ENCODE measurements around the gene MYO3B.
"Not testable (repeated sequence)": the region's sequence is repeated elsewhere in the genome, so short reads cannot be mapped to it uniquely, and the experiment has no call there.

The MYO3B gene

DNA sequence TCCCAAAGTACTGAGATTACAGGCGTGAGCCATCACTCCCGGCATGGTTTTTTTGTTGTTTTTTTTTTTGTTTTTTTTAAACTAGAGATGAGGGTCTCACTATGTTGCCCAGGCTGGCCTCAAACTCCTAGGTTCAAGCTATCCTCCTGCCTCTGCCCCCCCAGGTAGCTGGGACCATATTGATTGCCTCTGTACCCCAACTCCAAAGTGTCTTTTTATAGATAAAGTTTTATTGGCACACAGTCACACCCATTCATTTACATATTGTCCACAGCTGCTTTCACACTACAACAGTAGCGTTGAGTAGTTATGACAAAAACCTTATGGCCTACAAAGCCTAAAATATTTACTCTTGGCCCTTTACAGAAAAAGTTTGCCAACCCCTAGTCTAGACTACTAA, 492.0 kb downstream of the MYO3B start:
- no peak overlapping the region for H3K18ac ChIP-seq (ENCODE audit: low read length)
- H4K91ac ChIP-seq (ENCODE audit: low read depth, low read length) = no peak overlapping the region
- H3K4me3 ChIP-seq (ENCODE audit: low read depth, low read length) = no peak overlapping the region
- no peaks in the 10 kb centered on the region for H3K9me3 ChIP-seq (ENCODE audit: insufficient read depth, low read depth, low read length)
- H3K36me3 ChIP-seq (ENCODE audit: control insufficient read depth in 1 of 2, insufficient read depth in 2 of 2, low read length in 2 of 2) = no peaks in the 10 kb centered on the region
- no peak overlapping the region for H3K27ac ChIP-seq (ENCODE audit: low read depth, low read length)
- no peaks in the 10 kb centered on the region for H3K79me2 ChIP-seq (ENCODE audit: control insufficient read depth, insufficient read depth, low read length, poor library complexity)
- no peak overlapping the region for H2AFZ ChIP-seq (ENCODE audit: insufficient read depth, low read length, poor library complexity)
- no peak overlapping the region for H3K9ac ChIP-seq (ENCODE audit: low read length)
- H4K8ac ChIP-seq (ENCODE audit: low read depth, low read length) = no peak overlapping the region
- no peak overlapping the region for H2BK5ac ChIP-seq (ENCODE audit: low read depth, low read length, poor library complexity)
- no peak overlapping the region for H2BK12ac ChIP-seq (ENCODE audit: low read length)
- no peak overlapping the region for H3K4me2 ChIP-seq (ENCODE audit: low read length)
- no peak overlapping the region for H3K14ac ChIP-seq (ENCODE audit: low read length)
- no peak overlapping the region for H3K23ac ChIP-seq (ENCODE audit: low read length)
- H3K4me1 ChIP-seq (ENCODE audit: control insufficient read depth in 1 of 2, insufficient read depth in 2 of 2, low read length in 2 of 2) = no peaks in the 10 kb centered on the region
- WGBS (ENCODE audit: extremely low coverage, insufficient coverage, insufficient read length) = no CpG with 5 or more reads among the region's 3 CpGs
- H4K12ac ChIP-seq (ENCODE audit: low read depth, low read length) = no peak overlapping the region
- no peaks in the 10 kb centered on the region for H3K27me3 ChIP-seq (ENCODE audit: insufficient read depth, low read length)
- no peak overlapping the region for H2BK120ac ChIP-seq (ENCODE audit: insufficient read depth, low read length, poor library complexity)
- H3K79me1 ChIP-seq (ENCODE audit: low read length) = no peaks in the 10 kb centered on the region
- no peak for DNase-seq
- H3K4ac ChIP-seq (ENCODE audit: low read depth, low read length) = no peak overlapping the region
- no peak overlapping the region for H2AK5ac ChIP-seq (ENCODE audit: low read length)

DNA sequence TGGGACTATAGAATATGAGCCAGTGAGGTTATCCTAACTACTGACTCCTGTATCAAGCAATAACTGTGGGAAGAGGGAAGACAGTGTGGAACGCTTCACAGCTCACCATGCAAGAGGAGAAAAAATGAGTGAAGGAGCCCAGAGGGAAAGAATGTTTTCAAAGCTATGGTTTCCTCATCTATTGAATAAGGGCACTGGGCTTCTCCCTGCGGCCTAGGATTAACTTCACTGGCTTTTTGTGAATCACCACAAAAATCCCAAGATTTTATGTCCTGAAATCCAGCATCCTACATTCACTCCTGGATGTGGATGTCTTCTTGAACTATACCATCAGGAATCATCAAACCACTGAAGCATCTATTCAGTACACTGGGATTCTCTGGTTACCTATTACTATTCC, 492.7 kb downstream of the MYO3B start:
- no peak overlapping the region for H2BK120ac ChIP-seq (ENCODE audit: insufficient read depth, low read length, poor library complexity)
- H3K14ac ChIP-seq (ENCODE audit: low read length) = no peak overlapping the region
- H3K4ac ChIP-seq (ENCODE audit: low read depth, low read length) = no peak overlapping the region
- no peak overlapping the region for H4K12ac ChIP-seq (ENCODE audit: low read depth, low read length)
- H3K79me2 ChIP-seq (ENCODE audit: control insufficient read depth, insufficient read depth, low read length, poor library complexity) = no peaks in the 10 kb centered on the region
- H3K36me3 ChIP-seq (ENCODE audit: control insufficient read depth in 1 of 2, insufficient read depth in 2 of 2, low read length in 2 of 2) = no peaks in the 10 kb centered on the region
- no peaks in the 10 kb centered on the region for H3K27me3 ChIP-seq (ENCODE audit: insufficient read depth, low read length)
- H3K18ac ChIP-seq (ENCODE audit: low read length) = no peak overlapping the region
- no peak overlapping the region for H2AFZ ChIP-seq (ENCODE audit: insufficient read depth, low read length, poor library complexity)
- no peak overlapping the region for H3K27ac ChIP-seq (ENCODE audit: low read depth, low read length)
- WGBS (ENCODE audit: extremely low coverage, insufficient coverage, insufficient read length) = no CpG with 5 or more reads among the region's 2 CpGs
- no peaks in the 10 kb centered on the region for H3K9me3 ChIP-seq (ENCODE audit: insufficient read depth, low read depth, low read length)
- no peaks in the 10 kb centered on the region for H3K4me1 ChIP-seq (ENCODE audit: control insufficient read depth in 1 of 2, insufficient read depth in 2 of 2, low read length in 2 of 2)
- H4K8ac ChIP-seq (ENCODE audit: low read depth, low read length) = no peak overlapping the region
- H3K4me3 ChIP-seq (ENCODE audit: low read depth, low read length) = no peak overlapping the region
- H3K79me1 ChIP-seq (ENCODE audit: low read length) = no peaks in the 10 kb centered on the region
- H2AK5ac ChIP-seq (ENCODE audit: low read length) = no peak overlapping the region
- H3K4me2 ChIP-seq (ENCODE audit: low read length) = no peak overlapping the region
- no peak overlapping the region for H3K23ac ChIP-seq (ENCODE audit: low read length)
- no peak overlapping the region for H3K9ac ChIP-seq (ENCODE audit: low read length)
- no peak overlapping the region for H4K91ac ChIP-seq (ENCODE audit: low read depth, low read length)
- peak; percentile 58 to 76 for DNase-seq
- H2BK5ac ChIP-seq (ENCODE audit: low read depth, low read length, poor library complexity) = no peak overlapping the region
- H2BK12ac ChIP-seq (ENCODE audit: low read length) = no peak overlapping the region

DNA sequence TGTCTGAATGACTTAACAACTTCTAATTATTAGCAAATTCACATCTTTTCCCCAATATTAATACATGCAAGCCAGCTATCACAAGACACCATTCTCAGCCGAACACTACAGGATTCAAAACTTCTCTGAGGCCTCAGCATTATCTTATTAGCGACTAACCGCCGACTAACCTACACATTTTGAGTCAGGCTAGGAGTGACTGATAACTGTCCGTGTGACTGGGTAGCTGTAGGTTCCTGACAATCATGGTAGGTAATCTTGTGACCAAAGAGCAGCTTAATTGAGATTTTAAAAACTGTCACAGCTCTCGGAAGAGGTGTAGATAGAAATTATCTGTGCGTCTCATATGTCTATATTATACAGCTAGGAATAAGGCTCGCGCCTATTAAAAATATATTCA, 493.1 kb downstream of the MYO3B start:
- H3K9me3 ChIP-seq (ENCODE audit: insufficient read depth, low read depth, low read length) = no peaks in the 10 kb centered on the region
- H4K91ac ChIP-seq (ENCODE audit: low read depth, low read length) = no peak overlapping the region
- no peak overlapping the region for H2BK12ac ChIP-seq (ENCODE audit: low read length)
- no peaks in the 10 kb centered on the region for H3K27me3 ChIP-seq (ENCODE audit: insufficient read depth, low read length)
- H3K4me3 ChIP-seq (ENCODE audit: low read depth, low read length) = no peak overlapping the region
- H3K79me2 ChIP-seq (ENCODE audit: control insufficient read depth, insufficient read depth, low read length, poor library complexity) = no peaks in the 10 kb centered on the region
- H3K23ac ChIP-seq (ENCODE audit: low read length) = no peak overlapping the region
- WGBS (ENCODE audit: extremely low coverage, insufficient coverage, insufficient read length) = no CpG with 5 or more reads among the region's 9 CpGs
- H2AFZ ChIP-seq (ENCODE audit: insufficient read depth, low read length, poor library complexity) = no peak overlapping the region
- no peak overlapping the region for H2BK5ac ChIP-seq (ENCODE audit: low read depth, low read length, poor library complexity)
- H3K9ac ChIP-seq (ENCODE audit: low read length) = no peak overlapping the region
- no peak overlapping the region for H3K27ac ChIP-seq (ENCODE audit: low read depth, low read length)
- no peak overlapping the region for H3K14ac ChIP-seq (ENCODE audit: low read length)
- no peak overlapping the region for H2BK120ac ChIP-seq (ENCODE audit: insufficient read depth, low read length, poor library complexity)
- no peaks in the 10 kb centered on the region for H3K79me1 ChIP-seq (ENCODE audit: low read length)
- H4K12ac ChIP-seq (ENCODE audit: low read depth, low read length) = no peak overlapping the region
- H3K4me1 ChIP-seq (ENCODE audit: control insufficient read depth in 1 of 2, insufficient read depth in 2 of 2, low read length in 2 of 2) = no peaks in the 10 kb centered on the region
- H4K8ac ChIP-seq (ENCODE audit: low read depth, low read length) = no peak overlapping the region
- H2AK5ac ChIP-seq (ENCODE audit: low read length) = no peak overlapping the region
- no peak overlapping the region for H3K18ac ChIP-seq (ENCODE audit: low read length)
- DNase-seq = no peak
- H3K4me2 ChIP-seq (ENCODE audit: low read length) = no peak overlapping the region
- H3K4ac ChIP-seq (ENCODE audit: low read depth, low read length) = no peak overlapping the region
- H3K36me3 ChIP-seq (ENCODE audit: control insufficient read depth in 1 of 2, insufficient read depth in 2 of 2, low read length in 2 of 2) = no peaks in the 10 kb centered on the region

DNA sequence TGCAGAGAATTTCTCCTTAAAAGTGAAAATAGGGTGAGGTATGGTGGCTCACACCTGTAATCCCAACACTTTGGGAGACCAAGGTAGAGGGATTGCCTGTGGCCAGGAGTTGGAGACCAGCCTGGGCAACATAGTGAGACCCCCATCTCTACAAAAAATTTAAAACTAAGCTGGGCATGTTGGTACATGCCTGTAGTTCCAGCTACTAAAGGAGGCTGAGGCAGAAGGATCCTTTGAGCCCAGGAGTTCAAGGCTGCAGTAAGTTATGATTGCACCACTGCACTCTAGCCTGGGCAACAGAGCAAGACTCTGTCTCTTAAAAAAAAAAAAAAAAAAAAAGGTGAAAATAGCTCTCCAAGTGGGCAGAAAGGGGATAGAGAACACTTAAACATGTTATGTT, 496.3 kb downstream of the MYO3B start:
- not testable (repeated sequence) for H2BK12ac ChIP-seq (ENCODE audit: low read length); H4K12ac ChIP-seq (ENCODE audit: low read depth, low read length); H3K4me1 ChIP-seq (ENCODE audit: control insufficient read depth in 1 of 2, insufficient read depth in 2 of 2, low read length in 2 of 2); H2BK120ac ChIP-seq (ENCODE audit: insufficient read depth, low read length, poor library complexity); H3K27me3 ChIP-seq (ENCODE audit: insufficient read depth, low read length); H2AFZ ChIP-seq (ENCODE audit: insufficient read depth, low read length, poor library complexity); H3K4me3 ChIP-seq (ENCODE audit: low read depth, low read length); H3K18ac ChIP-seq (ENCODE audit: low read length); H4K91ac ChIP-seq (ENCODE audit: low read depth, low read length); H3K79me2 ChIP-seq (ENCODE audit: control insufficient read depth, insufficient read depth, low read length, poor library complexity); H3K36me3 ChIP-seq (ENCODE audit: control insufficient read depth in 1 of 2, insufficient read depth in 2 of 2, low read length in 2 of 2); H3K4me2 ChIP-seq (ENCODE audit: low read length); H3K9me3 ChIP-seq (ENCODE audit: insufficient read depth, low read depth, low read length); H2BK5ac ChIP-seq (ENCODE audit: low read depth, low read length, poor library complexity); H4K8ac ChIP-seq (ENCODE audit: low read depth, low read length); H3K9ac ChIP-seq (ENCODE audit: low read length); H3K4ac ChIP-seq (ENCODE audit: low read depth, low read length); H3K27ac ChIP-seq (ENCODE audit: low read depth, low read length); H3K14ac ChIP-seq (ENCODE audit: low read length); H2AK5ac ChIP-seq (ENCODE audit: low read length); H3K23ac ChIP-seq (ENCODE audit: low read length); H3K79me1 ChIP-seq (ENCODE audit: low read length); DNase-seq

DNA sequence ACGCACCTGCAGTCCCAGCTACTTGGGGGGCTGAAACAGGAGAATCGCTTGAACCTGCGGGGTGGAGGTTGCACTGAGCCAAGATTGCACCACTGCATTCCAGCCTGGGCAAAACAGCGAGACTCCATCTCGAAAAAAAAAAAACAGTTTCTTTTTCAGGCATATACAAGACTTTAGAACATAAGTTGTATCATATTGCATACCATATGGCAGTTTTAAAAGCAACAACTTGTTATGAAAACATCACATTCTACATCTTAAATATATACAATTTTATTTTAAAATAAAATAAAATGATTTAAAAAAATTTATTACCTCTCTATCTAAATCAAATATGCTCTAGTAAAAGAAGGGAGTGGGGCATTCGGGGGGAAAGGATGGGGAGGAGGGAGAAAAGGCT, 497.8 kb downstream of the MYO3B start:
- no CpG with 5 or more reads among the region's 6 CpGs for WGBS (ENCODE audit: extremely low coverage, insufficient coverage, insufficient read length)

More for the DNA sequence above, 497.8 kb downstream of the MYO3B start:
- no peak overlapping the region for H2AFZ ChIP-seq (ENCODE audit: insufficient read depth, low read length, poor library complexity)
- H3K27me3 ChIP-seq (ENCODE audit: insufficient read depth, low read length) = no peaks in the 10 kb centered on the region
- H3K79me2 ChIP-seq (ENCODE audit: control insufficient read depth, insufficient read depth, low read length, poor library complexity) = no peaks in the 10 kb centered on the region
- no peak overlapping the region for H3K4me2 ChIP-seq (ENCODE audit: low read length)
- H4K8ac ChIP-seq (ENCODE audit: low read depth, low read length) = no peak overlapping the region
- no peaks in the 10 kb centered on the region for H3K9me3 ChIP-seq (ENCODE audit: insufficient read depth, low read depth, low read length)
- H4K12ac ChIP-seq (ENCODE audit: low read depth, low read length) = no peak overlapping the region
- no peak overlapping the region for H3K4me3 ChIP-seq (ENCODE audit: low read depth, low read length)
- H3K18ac ChIP-seq (ENCODE audit: low read length) = no peak overlapping the region
- no peak overlapping the region for H2BK12ac ChIP-seq (ENCODE audit: low read length)
- H3K36me3 ChIP-seq (ENCODE audit: control insufficient read depth in 1 of 2, insufficient read depth in 2 of 2, low read length in 2 of 2) = no peaks in the 10 kb centered on the region
- no peak overlapping the region for H3K27ac ChIP-seq (ENCODE audit: low read depth, low read length)
- no peak overlapping the region for H2BK120ac ChIP-seq (ENCODE audit: insufficient read depth, low read length, poor library complexity)
- no peaks in the 10 kb centered on the region for H3K4me1 ChIP-seq (ENCODE audit: control insufficient read depth in 1 of 2, insufficient read depth in 2 of 2, low read length in 2 of 2)
- no peak overlapping the region for H3K14ac ChIP-seq (ENCODE audit: low read length)
- H2BK5ac ChIP-seq (ENCODE audit: low read depth, low read length, poor library complexity) = no peak overlapping the region
- H3K79me1 ChIP-seq (ENCODE audit: low read length) = no peaks in the 10 kb centered on the region
- H2AK5ac ChIP-seq (ENCODE audit: low read length) = no peak overlapping the region
- H4K91ac ChIP-seq (ENCODE audit: low read depth, low read length) = no peak overlapping the region
- H3K23ac ChIP-seq (ENCODE audit: low read length) = no peak overlapping the region
- H3K9ac ChIP-seq (ENCODE audit: low read length) = no peak overlapping the region
- H3K4ac ChIP-seq (ENCODE audit: low read depth, low read length) = no peak overlapping the region
- DNase-seq = no peak

Measured in trophoblast cell (in vitro differentiated cells and primary cell).